ENCODE data around the gene PRR12.

PRR12 gene

DNA sequence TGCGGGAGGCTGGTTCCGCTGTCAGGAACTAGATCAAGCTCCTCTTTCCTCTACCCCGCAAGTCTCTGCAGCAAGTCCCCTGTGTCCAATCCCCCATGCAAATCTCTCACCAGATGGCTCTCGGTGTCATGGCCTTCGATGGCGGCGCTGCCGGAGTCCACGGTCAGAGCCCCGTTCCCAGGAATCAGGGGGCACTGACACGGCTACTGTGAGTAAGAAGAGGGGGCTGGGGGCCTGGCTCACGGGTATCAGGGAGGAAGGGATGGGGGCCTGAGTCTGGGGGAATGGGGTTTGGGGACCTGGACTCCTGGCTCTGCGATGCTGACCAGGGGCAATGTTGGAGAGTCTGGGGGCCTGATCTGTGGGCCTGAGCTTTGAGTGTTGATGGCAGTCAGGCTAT lies 55.0 kb downstream of the PRR12 start:
- DNase-seq (ENCODE audit: low spot score), result no peak

DNA sequence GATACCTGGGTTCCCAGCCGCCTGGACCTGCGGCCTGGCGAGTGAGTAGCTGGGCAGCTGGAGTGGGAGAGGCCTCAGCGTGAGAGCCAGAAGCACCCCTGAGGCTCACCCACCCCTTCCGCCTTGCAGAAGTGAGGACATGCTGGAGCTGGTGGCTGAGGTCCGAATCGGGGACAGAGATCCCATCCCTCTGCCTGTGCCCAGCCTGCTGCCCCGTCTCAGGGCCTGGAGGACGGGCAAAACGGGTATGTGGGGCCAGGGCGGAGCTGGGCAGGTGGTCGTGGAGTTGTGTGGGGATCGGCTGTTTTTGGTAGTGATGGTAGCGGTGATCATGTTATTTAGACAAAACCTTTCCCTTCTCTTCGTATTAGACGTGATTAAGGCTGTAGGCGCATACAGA lies 55.6 kb downstream of the PRR12 start:
- no peak for DNase-seq (ENCODE audit: low spot score)

DNA sequence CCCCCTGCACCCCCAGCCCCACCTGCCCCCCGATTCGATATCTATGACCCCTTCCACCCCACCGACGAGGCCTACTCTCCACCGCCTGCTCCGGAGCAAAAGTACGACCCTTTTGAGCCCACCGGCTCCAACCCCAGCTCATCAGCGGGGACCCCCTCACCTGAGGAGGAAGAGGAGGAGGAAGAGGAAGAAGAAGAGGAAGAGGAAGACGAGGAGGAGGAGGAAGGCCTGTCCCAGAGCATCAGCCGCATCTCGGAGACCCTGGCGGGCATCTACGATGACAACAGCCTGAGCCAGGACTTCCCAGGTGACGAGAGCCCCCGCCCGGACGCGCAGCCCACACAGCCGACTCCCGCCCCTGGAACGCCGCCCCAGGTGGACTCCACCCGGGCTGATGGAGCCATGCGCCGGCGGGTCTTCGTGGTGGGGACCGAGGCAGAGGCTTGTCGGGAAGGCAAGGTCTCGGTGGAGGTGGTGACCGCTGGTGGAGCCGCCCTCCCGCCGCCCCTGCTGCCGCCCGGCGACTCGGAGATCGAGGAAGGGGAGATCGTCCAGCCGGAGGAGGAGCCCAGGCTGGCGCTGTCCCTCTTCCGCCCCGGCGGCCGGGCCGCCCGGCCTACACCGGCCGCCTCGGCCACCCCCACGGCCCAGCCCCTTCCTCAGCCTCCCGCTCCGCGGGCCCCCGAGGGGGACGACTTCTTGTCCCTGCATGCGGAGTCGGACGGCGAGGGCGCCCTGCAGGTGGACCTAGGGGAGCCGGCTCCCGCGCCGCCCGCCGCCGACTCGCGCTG lies 60.2 kb downstream of the PRR12 start:
- DNase-seq (ENCODE audit: low spot score), result no peak

DNA sequence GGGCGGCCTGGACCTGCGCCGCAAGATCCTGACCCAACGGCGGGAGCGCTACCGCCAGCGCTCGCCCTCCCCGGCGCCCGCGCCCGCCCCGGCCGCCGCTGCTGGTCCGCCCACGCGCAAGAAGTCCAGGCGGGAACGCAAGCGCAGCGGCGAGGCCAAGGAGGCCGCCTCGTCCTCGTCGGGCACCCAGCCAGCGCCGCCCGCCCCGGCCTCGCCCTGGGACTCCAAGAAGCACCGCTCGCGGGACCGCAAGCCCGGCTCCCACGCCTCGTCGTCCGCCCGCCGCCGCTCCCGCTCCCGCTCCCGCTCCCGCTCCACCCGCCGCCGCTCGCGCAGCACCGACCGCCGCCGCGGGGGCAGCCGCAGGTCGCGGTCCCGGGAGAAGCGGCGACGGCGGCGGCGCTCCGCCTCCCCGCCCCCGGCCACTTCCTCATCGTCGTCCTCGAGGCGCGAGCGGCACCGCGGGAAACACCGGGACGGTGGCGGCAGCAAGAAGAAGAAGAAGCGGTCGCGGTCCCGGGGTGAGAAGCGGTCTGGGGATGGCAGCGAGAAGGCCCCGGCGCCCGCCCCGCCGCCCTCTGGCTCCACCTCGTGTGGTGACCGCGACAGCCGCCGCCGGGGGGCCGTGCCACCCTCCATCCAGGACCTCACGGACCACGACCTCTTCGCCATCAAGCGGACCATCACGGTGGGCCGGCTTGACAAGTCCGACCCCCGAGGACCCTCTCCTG lies 61.0 kb downstream of the PRR12 start:
- DNase-seq (ENCODE audit: low spot score), result no peak

DNA sequence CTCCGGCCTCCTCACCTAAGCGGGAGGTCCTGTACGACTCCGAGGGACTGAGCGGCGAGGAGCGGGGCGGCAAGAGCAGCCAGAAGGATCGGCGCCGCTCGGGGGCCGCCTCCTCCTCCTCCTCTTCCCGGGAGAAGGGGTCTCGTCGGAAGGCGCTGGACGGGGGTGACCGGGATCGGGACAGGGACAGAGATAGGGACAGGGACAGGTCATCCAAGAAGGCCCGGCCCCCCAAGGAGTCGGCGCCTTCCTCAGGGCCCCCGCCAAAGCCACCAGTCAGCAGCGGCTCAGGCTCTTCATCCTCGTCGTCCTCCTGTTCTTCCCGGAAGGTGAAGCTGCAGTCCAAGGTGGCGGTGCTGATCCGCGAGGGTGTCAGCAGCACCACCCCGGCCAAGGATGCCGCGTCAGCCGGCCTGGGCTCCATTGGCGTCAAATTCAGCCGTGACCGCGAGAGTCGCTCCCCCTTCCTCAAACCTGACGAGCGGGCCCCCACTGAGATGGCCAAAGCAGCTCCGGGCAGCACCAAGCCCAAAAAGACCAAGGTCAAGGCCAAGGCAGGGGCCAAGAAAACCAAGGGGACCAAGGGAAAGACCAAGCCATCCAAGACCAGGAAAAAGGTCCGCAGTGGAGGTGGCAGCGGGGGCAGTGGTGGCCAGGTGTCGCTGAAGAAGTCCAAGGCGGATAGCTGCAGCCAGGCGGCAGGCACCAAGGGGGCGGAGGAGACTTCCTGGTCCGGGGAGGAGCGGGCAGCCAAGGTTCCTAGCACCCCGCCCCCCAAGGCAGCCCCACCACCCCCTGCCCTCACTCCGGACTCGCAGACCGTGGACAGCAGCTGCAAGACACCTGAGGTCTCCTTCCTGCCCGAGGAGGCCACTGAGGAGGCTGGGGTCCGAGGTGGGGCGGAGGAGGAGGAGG lies 61.8 kb downstream of the PRR12 start:
- DNase-seq (ENCODE audit: low spot score), result no peak

DNA sequence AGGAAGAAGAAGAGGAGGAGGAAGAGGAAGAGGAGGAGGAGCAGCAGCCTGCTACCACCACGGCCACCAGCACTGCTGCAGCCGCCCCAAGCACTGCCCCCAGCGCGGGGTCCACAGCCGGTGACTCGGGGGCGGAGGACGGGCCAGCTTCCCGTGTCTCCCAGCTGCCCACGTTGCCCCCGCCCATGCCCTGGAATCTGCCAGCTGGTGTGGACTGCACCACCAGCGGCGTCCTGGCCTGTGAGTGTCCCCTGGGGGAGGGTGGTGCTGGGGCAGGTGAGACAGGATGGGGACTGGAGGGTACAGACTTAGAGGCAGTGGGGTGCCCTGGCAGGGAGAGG lies 62.5 kb downstream of the PRR12 start:
- no peak for DNase-seq (ENCODE audit: low spot score)

DNA sequence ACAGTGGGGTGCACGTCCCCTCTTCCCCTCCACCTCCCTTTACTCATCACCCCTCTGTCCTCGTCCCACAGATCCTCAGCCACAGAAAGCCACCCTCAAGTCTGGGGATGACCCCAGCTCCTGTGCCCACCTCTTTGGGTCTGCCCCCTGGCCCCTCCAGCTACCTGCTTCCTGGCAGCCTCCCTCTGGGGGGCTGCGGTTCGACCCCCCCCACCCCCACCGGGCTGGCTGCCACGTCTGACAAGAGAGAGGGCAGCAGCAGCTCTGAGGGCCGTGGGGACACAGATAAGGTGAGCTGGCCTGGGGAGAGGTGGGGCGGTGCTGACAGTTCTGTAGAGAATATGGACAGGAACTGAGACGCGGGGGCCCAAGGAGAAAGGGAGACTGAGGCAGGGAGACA lies 63.6 kb downstream of the PRR12 start:
- no peak for DNase-seq (ENCODE audit: low spot score)

DNA sequence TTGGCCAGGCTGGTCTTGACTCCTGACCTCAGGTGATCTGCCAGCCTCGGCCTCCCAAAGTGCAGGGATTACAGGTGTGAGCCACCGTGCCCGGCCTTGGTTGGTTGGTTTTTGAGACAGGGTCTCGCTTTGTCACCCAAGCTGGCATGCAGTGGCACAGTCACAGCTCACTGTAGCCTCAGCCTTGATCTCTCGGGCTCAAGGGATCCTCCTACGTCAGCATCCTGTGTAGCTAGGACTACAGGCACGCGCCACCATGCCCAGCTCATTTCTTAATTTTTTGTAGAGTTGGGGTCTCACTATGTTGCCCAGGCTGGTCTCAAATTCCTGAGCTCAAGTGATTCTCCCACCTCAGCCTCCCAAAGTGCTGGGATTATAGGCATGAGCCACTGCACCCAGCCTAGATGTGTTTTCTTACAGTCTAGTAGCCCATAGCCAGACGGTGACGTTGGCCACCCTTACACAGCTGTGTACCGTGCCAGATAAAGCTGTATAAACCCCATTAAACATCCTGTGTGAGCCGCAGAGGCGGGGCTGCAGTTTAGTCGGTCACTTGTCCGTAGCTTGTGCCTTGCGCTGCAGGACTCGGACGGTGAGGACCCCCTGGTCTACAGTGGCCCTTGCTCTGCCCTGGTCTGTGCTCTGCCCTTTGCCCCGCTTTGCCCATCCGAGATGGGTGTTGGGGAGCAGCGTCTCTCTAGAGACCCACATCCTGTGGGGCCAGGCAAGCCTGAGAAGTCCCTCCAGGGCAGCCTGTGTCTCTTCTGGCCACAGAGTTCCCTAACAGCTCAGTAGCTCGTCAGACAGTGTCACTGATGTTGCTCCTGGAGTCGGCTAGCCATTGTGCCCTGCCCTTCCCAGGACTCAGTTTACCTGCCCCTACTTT lies 64.8 kb downstream of the PRR12 start:
- no peak for DNase-seq (ENCODE audit: low spot score)

DNA sequence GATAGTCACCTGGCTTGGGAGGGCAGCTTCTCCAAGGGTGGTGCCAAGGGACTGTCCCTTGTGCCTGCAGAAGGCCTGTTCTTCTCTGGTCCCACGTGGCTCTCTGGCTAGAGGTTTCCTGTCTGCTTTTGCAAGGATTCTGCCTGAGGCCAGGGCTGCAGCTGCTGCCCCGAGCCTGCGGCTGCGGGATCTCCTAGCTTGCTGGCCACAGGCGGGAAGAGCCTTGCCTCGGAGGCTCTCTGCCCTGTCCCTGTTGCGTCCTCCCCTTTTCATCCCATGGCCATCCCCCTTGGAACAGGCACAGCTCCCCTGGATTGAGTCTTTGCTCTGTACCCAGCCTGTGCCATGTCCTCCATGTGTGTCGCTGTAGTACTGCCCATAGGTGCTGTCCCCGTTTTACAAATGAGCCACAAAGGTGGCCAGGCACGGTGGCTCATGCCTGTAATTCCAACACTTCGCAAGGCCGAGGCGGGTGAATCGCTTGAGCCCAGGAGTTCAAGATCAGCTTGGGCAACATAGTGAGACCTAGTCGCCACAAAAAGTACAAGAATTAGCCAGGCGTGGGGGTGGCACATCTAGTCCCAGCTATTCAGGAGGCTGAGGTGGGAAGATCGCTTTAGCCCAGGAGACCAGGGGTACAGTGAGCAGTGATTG lies 65.6 kb downstream of the PRR12 start:
- DNase-seq (ENCODE audit: low spot score), result no peak

DNA sequence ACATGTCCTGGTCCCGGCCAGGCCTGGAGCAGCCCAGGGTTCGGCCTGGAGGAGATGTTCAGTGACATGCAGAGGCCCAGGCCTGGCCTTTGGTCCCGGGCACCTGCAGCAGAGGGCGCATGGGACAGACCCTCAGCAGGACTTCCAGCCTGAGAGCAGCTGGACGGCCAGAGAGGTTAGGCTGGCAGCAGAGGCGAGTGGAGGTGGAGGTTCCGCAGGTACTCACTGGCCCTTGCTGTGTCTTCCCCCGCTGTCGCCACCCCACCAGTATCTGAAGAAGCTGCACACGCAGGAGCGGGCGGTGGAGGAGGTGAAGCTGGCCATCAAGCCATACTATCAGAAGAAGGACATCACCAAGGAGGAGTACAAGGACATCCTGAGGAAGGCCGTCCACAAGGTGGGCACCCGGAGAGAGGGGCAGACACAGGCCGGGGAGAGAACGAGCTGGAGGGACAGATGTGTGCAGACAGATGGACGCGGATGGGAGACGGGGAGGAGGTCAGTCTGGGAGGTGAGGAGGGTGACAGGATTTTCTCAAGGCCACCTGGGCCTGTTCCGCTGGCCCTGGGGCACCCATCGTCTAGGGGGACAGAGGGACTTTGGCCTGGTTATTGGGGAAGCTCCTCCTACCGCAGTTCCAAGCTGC lies 66.6 kb downstream of the PRR12 start:
- no peak for DNase-seq (ENCODE audit: low spot score)

DNA sequence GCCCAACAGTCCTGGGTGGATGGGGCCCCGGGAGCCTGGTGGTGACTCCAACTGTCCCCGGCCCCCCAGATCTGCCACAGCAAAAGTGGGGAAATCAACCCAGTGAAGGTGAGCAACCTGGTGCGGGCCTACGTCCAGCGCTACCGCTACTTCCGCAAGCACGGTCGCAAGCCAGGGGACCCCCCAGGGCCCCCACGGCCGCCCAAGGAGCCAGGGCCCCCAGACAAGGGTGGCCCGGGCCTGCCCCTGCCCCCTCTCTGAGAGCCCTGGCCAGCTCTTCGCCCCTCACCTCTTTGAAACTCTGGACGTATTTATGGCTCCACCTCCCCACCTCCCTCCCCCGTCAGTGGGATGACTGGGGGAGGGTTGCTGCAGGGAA lies 67.1 kb downstream of the PRR12 start:
- DNase-seq (ENCODE audit: low spot score), result no peak

DNA sequence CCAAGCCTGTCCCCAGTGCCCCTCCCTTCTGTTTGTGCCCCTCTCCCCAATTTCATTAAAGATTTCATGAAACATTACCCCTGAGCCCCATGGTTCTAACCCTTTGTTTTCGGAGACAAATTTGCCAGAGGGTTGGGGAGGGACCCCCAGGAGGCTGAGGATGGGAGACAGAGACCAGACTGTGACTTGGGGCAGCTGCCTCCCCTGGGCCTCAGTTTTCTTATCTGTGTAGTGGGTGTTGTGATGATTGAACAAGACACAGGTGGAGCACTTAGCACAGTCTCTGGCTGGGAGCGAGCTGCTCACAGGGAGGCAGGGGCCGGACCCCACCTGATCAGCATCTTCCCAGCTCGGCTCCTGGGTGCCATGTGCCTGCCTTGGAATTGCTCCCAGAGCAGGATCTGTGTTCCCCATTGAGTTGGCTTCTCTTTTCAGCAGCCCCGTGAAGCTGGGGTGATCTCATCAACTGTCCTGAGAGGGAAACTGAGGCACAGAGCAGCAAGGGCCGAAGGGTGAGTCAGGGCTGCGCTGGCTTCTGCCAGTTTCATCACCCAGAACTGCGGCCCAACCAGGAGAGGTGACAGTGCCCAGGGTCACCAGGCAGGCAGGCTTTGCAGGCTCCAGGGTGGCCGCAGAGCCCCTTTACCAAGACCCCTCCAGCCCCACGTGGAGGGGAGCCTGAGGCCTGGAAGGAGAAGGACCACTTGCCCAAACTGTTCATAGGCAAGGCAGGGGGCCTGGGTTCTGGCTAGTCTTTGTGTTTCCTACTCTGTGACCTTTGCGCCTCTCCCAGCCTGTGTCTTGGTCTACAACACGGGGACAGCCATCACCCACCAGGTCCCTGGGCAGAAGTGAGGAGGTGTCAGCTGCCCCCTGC lies 67.8 kb downstream of the PRR12 start:
- no peak for DNase-seq (ENCODE audit: low spot score)

DNA sequence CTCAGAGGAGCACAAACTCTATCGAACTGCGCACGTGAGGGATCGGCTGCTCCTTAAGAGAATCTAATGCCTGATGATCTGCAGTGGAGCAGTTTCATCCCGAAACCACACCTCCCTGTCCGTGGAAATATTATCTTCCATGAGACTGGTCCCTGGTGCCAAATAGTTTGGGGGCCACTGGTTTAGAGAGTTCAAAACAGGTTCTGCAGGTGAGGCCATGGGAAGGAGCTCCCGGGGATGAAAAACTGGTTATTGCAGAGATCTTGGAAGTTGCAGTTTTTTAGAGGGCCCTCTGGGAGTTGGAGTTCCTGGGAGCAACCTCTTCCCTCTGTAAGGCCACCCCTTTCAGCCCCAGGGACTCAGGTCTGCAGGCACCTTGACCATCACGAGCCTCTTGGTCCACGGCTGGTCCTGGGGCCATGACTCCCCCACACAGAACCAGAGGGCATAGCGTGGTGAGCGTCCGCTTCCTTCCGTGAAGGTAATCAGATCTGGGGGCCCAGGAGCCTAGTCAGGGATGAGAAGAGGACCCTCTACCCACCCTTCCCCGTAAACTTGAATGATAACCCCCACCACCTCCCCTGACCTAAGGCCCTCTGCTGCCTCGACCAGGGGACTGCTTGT lies 69.5 kb downstream of the PRR12 start:
- no peak for DNase-seq (ENCODE audit: low spot score)

DNA sequence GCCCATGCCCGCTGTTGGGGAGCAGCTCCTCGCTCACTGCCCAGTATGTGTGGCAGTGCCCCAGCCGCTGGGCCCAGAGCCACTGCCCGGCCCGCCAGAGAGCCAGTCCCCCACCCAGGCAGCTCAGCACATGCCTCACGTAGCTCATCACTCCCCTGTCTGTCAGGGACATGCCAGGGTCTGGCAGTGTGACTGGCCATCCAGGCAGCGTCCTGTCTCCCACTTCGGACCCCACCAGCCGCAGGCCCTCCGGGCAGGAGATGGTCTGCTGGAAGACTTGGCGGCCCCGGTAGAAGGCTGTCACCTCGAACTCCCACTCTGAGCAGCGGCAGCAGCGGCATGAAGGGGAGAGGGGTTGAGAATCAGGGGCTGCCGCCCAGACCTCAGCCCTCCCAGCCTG lies 71.0 kb downstream of the PRR12 start:
- DNase-seq (ENCODE audit: low spot score), result no peak

DNA sequence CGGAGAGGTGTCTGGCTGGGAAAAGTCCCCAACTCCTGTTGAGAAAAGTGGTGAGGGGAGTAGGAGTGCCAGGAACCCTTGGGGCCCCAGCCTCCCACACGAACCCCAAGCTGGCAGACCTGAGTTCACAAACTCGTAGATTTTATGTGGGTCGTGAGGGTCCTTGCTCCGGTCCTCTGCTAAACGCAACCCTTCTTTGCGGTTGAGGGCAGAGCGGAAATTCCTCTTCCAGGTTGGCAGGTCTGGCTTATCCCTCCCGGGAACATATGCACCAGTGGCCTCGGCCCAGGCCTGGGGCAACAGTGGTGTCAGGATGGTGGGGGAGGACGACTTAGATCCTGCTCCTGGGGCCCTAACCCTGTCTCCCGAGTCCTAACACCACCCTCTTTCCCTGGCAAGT lies 72.2 kb downstream of the PRR12 start:
- no peak for DNase-seq (ENCODE audit: low spot score)

DNA sequence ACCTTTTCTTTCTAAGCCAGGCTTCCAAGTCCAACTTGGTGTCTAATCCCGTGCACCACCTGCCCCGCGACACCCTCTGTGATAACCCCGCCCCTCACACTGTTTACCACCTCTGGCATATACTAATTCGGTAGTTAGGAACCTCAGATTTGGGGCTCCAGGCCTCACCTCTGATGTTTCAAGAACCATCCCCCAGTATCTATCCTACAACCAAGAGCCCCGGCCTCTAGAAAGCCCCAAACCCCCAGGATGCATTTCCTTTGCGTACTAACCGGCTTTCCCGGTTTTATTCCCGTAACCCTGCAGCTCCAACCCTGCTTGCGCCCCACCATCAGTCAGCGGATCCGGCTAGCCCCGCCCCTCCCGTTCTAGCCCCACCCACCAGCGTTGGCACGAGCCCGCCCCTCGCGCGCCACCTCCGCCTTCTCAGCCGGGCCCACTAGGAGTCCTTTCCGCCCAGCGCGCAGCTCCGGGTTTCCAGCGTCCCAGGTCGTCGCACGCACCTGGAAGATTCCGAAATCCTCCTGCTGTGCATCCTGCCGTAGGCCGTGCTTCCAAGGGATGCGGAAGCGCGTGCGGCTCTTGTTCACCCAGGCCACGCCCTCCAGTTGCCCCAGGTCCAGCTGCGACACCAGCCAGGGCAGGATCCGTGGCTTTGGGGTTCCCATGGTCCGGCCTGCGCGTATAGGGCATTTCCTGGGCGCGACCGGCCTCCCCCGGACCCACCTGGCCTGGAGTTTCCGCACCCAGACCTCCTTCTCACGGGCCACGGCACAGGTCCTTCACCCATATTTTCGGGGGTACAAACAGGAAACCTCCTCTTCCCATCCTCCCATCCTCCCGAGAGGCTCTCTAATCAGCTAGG lies 73.4 kb downstream of the PRR12 start:
- peak; percentile 98 for DNase-seq (ENCODE audit: low spot score)

DNA sequence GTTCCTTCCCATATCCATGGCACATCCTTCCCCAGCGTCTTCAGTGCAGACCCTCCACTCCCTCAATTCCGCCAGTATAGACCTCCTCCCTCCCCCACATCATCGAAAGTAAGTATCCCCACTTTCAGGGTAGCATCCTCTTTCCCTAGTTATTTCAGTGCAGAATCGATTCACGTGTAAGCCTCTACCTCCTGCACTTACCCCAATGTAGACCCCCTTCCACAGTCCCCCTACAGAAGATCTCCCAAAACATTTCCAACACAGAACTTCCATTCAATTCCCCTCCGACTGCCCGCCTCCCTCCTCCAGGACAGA lies 74.0 kb downstream of the PRR12 start:
- DNase-seq (ENCODE audit: low spot score), result no peak

DNA sequence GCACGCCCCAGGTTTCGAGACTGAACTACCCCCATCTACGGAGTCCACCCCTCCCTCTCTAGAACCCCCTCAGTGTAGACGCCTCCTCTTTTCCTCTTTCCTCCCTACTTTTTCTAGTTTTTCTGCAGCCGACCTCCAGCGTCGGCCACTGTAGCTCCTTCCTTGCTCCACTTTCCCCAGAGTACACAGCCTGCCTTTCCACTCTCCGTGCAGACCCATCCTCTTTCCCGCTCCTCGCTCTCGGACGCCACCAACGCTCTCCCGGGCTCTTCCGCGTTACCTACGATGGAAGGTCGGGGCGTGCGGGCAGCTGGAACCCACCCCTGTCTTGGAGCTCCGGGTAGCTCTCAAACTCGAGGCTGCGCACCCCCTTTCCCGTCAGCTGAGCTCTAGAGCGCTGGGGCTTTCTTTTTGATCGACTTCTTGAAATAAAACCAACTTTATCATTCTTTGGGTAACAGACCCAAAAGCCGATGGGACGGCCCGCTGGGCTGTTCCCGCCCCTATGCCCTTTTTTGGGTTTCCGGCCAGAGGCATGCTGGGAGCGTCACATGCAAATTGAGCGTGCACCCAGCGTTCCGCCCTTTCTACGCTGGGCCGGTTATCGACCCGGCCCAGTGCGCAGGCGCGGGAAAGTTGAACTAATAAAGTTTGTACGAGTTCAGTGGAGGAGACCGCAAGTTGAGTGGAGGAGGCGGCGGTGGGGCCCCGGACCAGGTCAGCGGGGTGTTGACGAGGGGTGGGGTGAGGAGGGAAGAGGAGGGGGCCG lies 74.6 kb downstream of the PRR12 start, which contains the start of the genes BCL2L12 and IRF3:
TSS of gene BCL2L12 (plus strand) at position 583 of the 769 bp plus-strand sequence. CDS start 760 bp downstream, outside the sequence.
TSS of gene IRF3 (minus strand) at position 507 of the 769 bp plus-strand sequence. CDS start 1,019 bp downstream, outside the sequence.
- DNase-seq (ENCODE audit: low spot score), result peak; percentile 96

Measured in SW480 (cell line).